Heart right ventricle (tissue), 16 donors: ENCODE measurements around the gene LRP11. TPM values are rescaled to one million over a fixed set of nuclear protein-coding genes. Genes with fewer than 3 reads are reported as not detected.
A peak's percentile ranks its signal among the peaks of the same experiment; 100 is the strongest.

Source experiments
- ATAC-seq, 8 donors: fragments of 200-7000 bp; cut with Tn5 transposase; one replicate each; pipeline ENCODE4 v1.9.1; 2020; ENCODE audit warnings: mild to moderate bottlenecking in 8 of 8, moderate library complexity in 8 of 8, moderate number of reproducible peaks in 1 of 8
- DNase-seq, 2 donors: peaks; one replicate each; pipeline ENCODE4 v3.0.0-alpha.2; 2020
- H3K27ac ChIP-seq, 10 donors: fragments of 200-600 bp; sonication (generic) in 2 of 10; one replicate each; pipeline versions ENCODE4 v1.5.0 to v1.8.0; 2020 to 2022; ENCODE audit warnings: mild to moderate bottlenecking in 3 of 10
- H3K27me3 ChIP-seq, 7 donors: fragments of 200-600 bp; one replicate each; pipeline ENCODE4 v1.8.0; 2021 to 2022; ENCODE audit warnings: mild to moderate bottlenecking in 2 of 7
- H3K36me3 ChIP-seq, 9 donors: fragments of 200-600 bp; sonication (generic) in 1 of 9; one replicate each; pipeline versions ENCODE4 v1.5.0 to v1.8.0; 2020 to 2022; ENCODE audit warnings: mild to moderate bottlenecking in 2 of 9
- H3K4me1 ChIP-seq, 9 donors: fragments of 200-600 bp; sonication (generic) in 1 of 9; one replicate each; pipeline versions ENCODE4 v1.5.0 to v1.8.0; 2020 to 2022; ENCODE audit warnings: mild to moderate bottlenecking in 4 of 9
- H3K4me3 ChIP-seq, 10 donors: fragments of 200-600 bp; sonication (generic) in 2 of 10; one replicate each; pipeline versions ENCODE4 v1.5.0 to v1.8.0; 2020 to 2022; ENCODE audit warnings: mild to moderate bottlenecking in 7 of 10, moderate library complexity in 2 of 10
- H3K9me3 ChIP-seq, 11 donors: fragments of 200-600 bp in 10 of 11; sonication (generic) in 2 of 11; one replicate each; pipeline versions ENCODE4 v1.5.0 to v1.8.0; 2013 to 2022; ENCODE audit warnings: mild to moderate bottlenecking in 2 of 11, control low read depth in 1 of 11, moderate library complexity in 1 of 11
- WGBS, 2 donors: extraction: QIAGEN DNeasy Blood & Tissue Kit; methylation state at CpG; one replicate each; pipeline ENCODE4 v1.1.7; 2013; ENCODE audit warnings: inconsistent platforms in 1 of 2; 5-methylcytosine and 5-hydroxymethylcytosine counted together
- intact Hi-C, 10 donors: fragments of 100-400 bp; cut with DNase I; formaldehyde crosslinking; loops; one replicate each; pipeline versions ENCODE4 v1.11.1 to v1.14.2; 2022
- polyA plus RNA-seq, 2 donors: library from polyadenylated mRNA; stranded (reverse); fragments of 200-250 nt; gene quantifications; one replicate each; pipeline ENCODE4 v1.2.3, GENCODE V29; 2013
- total RNA-seq, 10 donors: library from RNA; stranded (reverse); fragmentation: NEBNext Ultra II Directional in 3 of 10; extraction: Animal tissue kit (Norgen Biotek cat#: 25700) in 3 of 10; gene quantifications; one replicate each; pipeline versions ENCODE4 v1.2.1 to v1.2.4, GENCODE V29; 2021 to 2023
- TF ChIP-seq, protein P1 (sequence below), 9 donors: fragments of 200-600 bp; sonication (generic) in 2 of 9; IDR thresholded peaks; one replicate each; pipeline versions ENCODE4 v1.5.0 to v1.8.0; 2021 to 2022; ENCODE audit warnings: antibody characterized with exemption in 9 of 9, mild to moderate bottlenecking in 5 of 9, moderate library complexity in 1 of 9
- donor health status: Arrhythmogenic right ventricular cardiomyopathy.
- donor health status: ischemic (EF 13 %, LVEDD 7.1; RV severe dilation, severe dysfunction).
- donor health status: healthy with polysubstance abuse.
- donor health status: DM: no; HTN: yes; CAD: no.
- donor health status: DM: no; HTN: no; CAD: no.
- donor health status: ischemic (EF 25% LVEDD 6.9; RV normal size, moderate dysfunction).
- donor health status: ischemic (EF 25% LVEDD 5.7; RV mildly dilated, moderate dysfunction).
- donor health status: healthy.
- donor health status: DM: yes; HTN: yes; CAD: no.
- donor health status: Ischemic cardiomyopathy.
- donor health status: ischemic (EF 35%, LVEDD 5.7; RV mildly dilated, moderate dysfunction).
- donor health status: nonischemic (EF 11% LVEDD 7.7; RV severe dilation, severe dysfunction).
- donor health status: DM: yes; HTN: yes; CAD: no.
- donor health status: PGD.
- donor health status: ischemic (EF 29% LVEDD 5.4; RV normal size, mild dysfunction).
- donor health status: nonischemic (EF 23%, LVEDD 6.1; RV moderate dilation, normal function).

LRP11 gene
- total and polyA plus RNA-seq, 12 donors: 0.51 to 21.0 (median 14.6) TPM

DNA sequence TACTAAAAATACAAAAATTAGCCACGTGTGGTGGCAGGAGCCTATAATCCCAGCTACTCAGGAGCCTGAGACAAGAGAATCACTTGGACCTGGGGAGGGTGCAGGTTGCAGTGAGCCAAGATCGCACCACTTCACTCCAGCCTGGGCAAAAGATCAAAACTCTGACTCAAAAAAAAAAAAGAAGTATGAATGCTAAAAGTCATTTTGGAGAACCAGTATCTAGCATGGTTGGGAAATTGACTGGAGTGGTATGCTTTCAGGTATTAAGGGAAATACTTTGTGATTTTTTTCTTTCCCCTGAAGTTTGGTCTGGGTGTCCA, 84.6 kb downstream of the LRP11 start:
- Histone ChIP-seq H3K27me3 (no peaks in the 10 kb centered on the region), H3K4me3 (no peak overlapping the region), H3K9me3 (no peaks in the 10 kb centered on the region), H3K4me1 (peaks cover 0 to 14% (median 0%) of the 10 kb centered on the region in 9 donors), H3K27ac (peak overlapping the region in 3 of 10 donors; percentile 6 to 65 (median 14)), H3K36me3 (peaks cover 0 to 97% (median 0%) of the 10 kb centered on the region in 9 donors)
- DNase-seq: peak; percentile 6 to 12
- TF ChIP-seq, protein P1, sequence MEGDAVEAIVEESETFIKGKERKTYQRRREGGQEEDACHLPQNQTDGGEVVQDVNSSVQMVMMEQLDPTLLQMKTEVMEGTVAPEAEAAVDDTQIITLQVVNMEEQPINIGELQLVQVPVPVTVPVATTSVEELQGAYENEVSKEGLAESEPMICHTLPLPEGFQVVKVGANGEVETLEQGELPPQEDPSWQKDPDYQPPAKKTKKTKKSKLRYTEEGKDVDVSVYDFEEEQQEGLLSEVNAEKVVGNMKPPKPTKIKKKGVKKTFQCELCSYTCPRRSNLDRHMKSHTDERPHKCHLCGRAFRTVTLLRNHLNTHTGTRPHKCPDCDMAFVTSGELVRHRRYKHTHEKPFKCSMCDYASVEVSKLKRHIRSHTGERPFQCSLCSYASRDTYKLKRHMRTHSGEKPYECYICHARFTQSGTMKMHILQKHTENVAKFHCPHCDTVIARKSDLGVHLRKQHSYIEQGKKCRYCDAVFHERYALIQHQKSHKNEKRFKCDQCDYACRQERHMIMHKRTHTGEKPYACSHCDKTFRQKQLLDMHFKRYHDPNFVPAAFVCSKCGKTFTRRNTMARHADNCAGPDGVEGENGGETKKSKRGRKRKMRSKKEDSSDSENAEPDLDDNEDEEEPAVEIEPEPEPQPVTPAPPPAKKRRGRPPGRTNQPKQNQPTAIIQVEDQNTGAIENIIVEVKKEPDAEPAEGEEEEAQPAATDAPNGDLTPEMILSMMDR (IDR thresholded peaks at IDR 0.05): no peak
- WGBS, 2 donors: 32 to 45% methylated on average over 2 of the region's 2 CpGs
- peak in 7 of 8 donors; percentile 47 to 88 (median 80) for ATAC-seq
- intact Hi-C loops: no loop called here

DNA sequence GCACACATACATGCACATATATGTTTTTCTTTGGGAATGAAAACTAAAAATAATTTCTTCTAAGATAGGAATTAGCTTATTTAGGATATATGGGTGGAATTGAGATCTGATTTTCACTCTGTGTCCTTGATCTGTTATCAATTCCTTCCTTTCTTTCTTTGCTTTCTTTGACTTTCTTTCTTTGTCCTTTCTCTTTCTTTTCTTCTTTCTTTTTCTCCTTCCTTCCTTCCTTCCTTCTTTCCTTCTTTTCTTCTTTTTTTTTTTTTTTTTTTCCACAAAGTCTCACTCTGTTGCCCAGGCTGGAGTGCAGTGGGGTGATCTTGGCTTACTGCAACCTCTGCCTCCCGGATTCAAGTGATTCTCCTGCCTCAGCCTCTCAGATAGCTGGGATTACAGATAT, 86.5 kb downstream of the LRP11 start:
- ATAC-seq: no peak

DNA sequence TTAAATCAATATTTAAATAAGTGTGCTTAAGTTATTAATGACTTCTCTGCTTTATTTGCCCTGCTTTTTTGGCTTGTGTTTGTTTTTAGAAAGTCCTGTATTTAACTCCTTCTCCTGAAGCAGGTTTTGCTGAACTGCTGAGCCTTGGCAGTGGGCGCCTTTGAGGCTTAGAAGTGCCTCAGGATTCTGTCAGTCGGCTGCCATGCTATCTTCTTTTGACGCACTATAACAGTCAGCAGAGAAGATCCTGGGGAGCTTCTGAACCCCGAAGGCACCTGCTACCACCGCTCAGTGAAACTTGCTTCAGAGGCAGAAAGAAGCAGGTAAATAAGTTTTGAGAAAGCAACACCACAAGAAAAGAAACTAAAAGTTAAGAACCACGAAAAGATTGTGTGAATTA, 92.2 kb downstream of the LRP11 start:
- H3K9me3 ChIP-seq: no peaks in the 10 kb centered on the region
- no peak for DNase-seq
- TF ChIP-seq, protein P1 (IDR thresholded peaks at IDR 0.05): no peak
- ATAC-seq: peak in 1 of 8 donors; percentile 49
- 77% methylated on average over 6 of the region's 6 CpGs for WGBS, 2 donors
- H3K36me3 ChIP-seq: peaks cover 0 to 76% (median 22%) of the 10 kb centered on the region in 9 donors
- peaks cover 0 to 5% (median 0%) of the 10 kb centered on the region in 9 donors for H3K4me1 ChIP-seq
- intact Hi-C loops: no loop called here
- H3K27ac ChIP-seq: peak overlapping the region in 6 of 10 donors; percentile 18 to 69 (median 42)
- no peak overlapping the region for H3K4me3 ChIP-seq
- no peaks in the 10 kb centered on the region for H3K27me3 ChIP-seq

More for the DNA sequence above, 86.5 kb downstream of the LRP11 start:
- DNase-seq: no peak
- no peak overlapping the region for H3K27ac ChIP-seq
- WGBS, 2 donors: 92 to 100% methylated on average over 1 of the region's 1 CpG
- peaks cover 0 to 97% (median 18%) of the 10 kb centered on the region in 9 donors for H3K36me3 ChIP-seq
- no peaks in the 10 kb centered on the region for H3K9me3 ChIP-seq
- no peaks in the 10 kb centered on the region for H3K27me3 ChIP-seq
- TF ChIP-seq, protein P1 (IDR thresholded peaks at IDR 0.05): no peak
- H3K4me3 ChIP-seq: no peak overlapping the region
- H3K4me1 ChIP-seq: peaks cover 0 to 14% (median 0%) of the 10 kb centered on the region in 9 donors
- intact Hi-C loops: no loop called here

DNA sequence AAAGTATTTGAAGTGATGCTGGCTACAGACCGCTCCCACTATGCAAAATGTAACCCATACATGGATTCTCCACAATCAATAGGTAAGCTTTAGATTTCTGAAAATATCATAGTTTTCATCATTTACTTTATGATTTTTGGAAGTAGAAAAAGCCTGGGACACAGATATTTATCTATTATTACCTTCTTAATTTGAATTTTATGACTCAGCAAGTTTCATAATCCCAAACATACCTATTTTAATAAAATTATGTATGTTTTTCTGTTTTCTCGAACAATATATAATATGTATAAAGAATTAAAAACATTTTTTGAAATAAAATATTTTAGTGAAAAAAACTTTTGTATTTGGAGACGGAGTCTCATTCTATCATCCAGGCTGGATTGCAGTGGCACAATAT, 93.0 kb downstream of the LRP11 start:
- no peaks in the 10 kb centered on the region for H3K27me3 ChIP-seq
- no peak overlapping the region for H3K4me3 ChIP-seq
- H3K27ac ChIP-seq: no peak overlapping the region
- ATAC-seq (no peak), DNase-seq (no peak)
- WGBS, 2 donors: 97 to 98% methylated on average over 3 of the region's 3 CpGs
- intact Hi-C loops: no loop called here
- TF ChIP-seq, protein P1 (IDR thresholded peaks at IDR 0.05): no peak
- H3K9me3 ChIP-seq: peaks cover 0 to 7% (median 2%) of the 10 kb centered on the region in 11 donors
- peaks cover 0 to 13% (median 0%) of the 10 kb centered on the region in 9 donors for H3K4me1 ChIP-seq
- H3K36me3 ChIP-seq: peaks cover 0 to 74% (median 25%) of the 10 kb centered on the region in 9 donors
